HCT116 (cell line): ENCODE measurements around the gene STRA8. TPM values are rescaled to one million over a fixed set of nuclear protein-coding genes. Genes with fewer than 3 reads are reported as not detected.

Source experiments
- ATAC-seq: fragments of 200-7000 bp; cut with Tn5 transposase; 2 replicates; pipeline ENCODE4 v1.9.1; 2020; ENCODE audit warnings: mild to moderate bottlenecking, moderate library complexity
- BruUV-seq: library from RNA; stranded (reverse); fragments of 400-500 nt; replicated peaks from 2 replicates; lab custom pipeline; 2021; lab: Mats Ljungman, UMichigan
- CTCF ChIA-PET: fragments of 300-600 bp; sonication (Branson Sonifier 250); formaldehyde crosslinking; loops from one replicate; lab custom pipeline; 2021; ENCODE audit warnings: antibody characterized with exemption; lab: Charles Lee
- POLR2A ChIA-PET: fragments of 300-600, 350-600 bp; sonication (Branson Sonifier 250); formaldehyde crosslinking; loops from one replicate; lab custom pipeline; 2021; ENCODE audit warnings: antibody characterized with exemption; lab: Charles Lee
- RAD21 ChIA-PET, 2 experiments: fragments of 300-600 bp; sonication (Branson Sonifier 250); formaldehyde crosslinking; loops; one replicate each; lab custom pipeline; 2023; ENCODE audit warnings: low total read pairs in 2 of 2; ENCODE audit not compliant: uncharacterized antibody in 2 of 2, unreplicated experiment in 2 of 2, low non-redundant PET in 1 of 2; lab: Charles Lee
- DNase-seq: peaks from one replicate; pipeline ENCODE4 v3.0.0-alpha.2; 2010; ENCODE audit warnings: low read depth, low spot score
- H2AFZ ChIP-seq: fragments of 200-600 bp; shearing (Covaris generic), sonication (generic); 2 replicates; pipeline ENCODE4 v1.6.1; 2017; ENCODE audit warnings: low read depth, mixed run types, mixed read lengths, antibody characterized with exemption, low read length; ENCODE audit not compliant: poor library complexity, severe bottlenecking
- H3K27ac ChIP-seq: 2 replicates; pipeline ENCODE4 v1.5.1; 2012; ENCODE audit warnings: low read depth, low read length
- H3K27me3 ChIP-seq: fragments of 200-600 bp; sonication (generic); 2 replicates; pipeline ENCODE4 v1.6.1; 2016; ENCODE audit warnings: mixed run types, low read length, mixed read lengths; ENCODE audit not compliant: insufficient read depth
- H3K36me3 ChIP-seq, 2 experiments: fragments of 200-500 bp in 1 of 2; fragments of 200-600 bp in 1 of 2; sonication (Bioruptor generic) in 1 of 2; sonication (generic) in 1 of 2; 2 replicates each; pipeline versions ENCODE4 v1.5.1 to v1.6.1; 2014 to 2016; ENCODE audit warnings: low read length in 2 of 2, inconsistent platforms in 1 of 2, mixed read lengths in 1 of 2, mixed run types in 1 of 2; ENCODE audit not compliant: insufficient read depth in 2 of 2, control insufficient read depth in 1 of 2
- H3K4me1 ChIP-seq, 2 experiments: fragments of 200-600 bp in 1 of 2; sonication (generic) in 1 of 2; 2 replicates each; pipeline versions ENCODE4 v1.5.1 to v1.6.1; 2012 to 2017; ENCODE audit warnings: low read length in 2 of 2, inconsistent platforms in 1 of 2, mild to moderate bottlenecking in 1 of 2, mixed read lengths in 1 of 2, mixed run types in 1 of 2, moderate library complexity in 1 of 2; ENCODE audit not compliant: insufficient read depth in 2 of 2, control insufficient read depth in 1 of 2
- H3K4me2 ChIP-seq: fragments of 200-600 bp; sonication (generic); 2 replicates; pipeline ENCODE4 v1.6.1; 2017; ENCODE audit warnings: mixed run types, low read length, mixed read lengths
- H3K4me3 ChIP-seq, 2 experiments: fragments of 200-600 bp in 1 of 2; sonication (generic) in 1 of 2; replicated peaks in 1 of 2; 2 replicates each; pipeline ENCODE4 v1.5.1; 2011 to 2016; ENCODE audit warnings: low read length in 2 of 2, control low read depth in 1 of 2, low read depth in 1 of 2, mild to moderate bottlenecking in 1 of 2, mixed read lengths in 1 of 2, mixed run types in 1 of 2
- H3K79me2 ChIP-seq: fragments of 200-600 bp; sonication (generic); 2 replicates; pipeline ENCODE4 v1.6.1; 2017; ENCODE audit warnings: mild to moderate bottlenecking, mixed run types, low read length, moderate library complexity, mixed read lengths; ENCODE audit not compliant: insufficient read depth
- H3K9ac ChIP-seq: fragments of 200-600 bp; sonication (generic); 2 replicates; pipeline ENCODE4 v1.6.1; 2016; ENCODE audit warnings: low read length, mixed read lengths
- H3K9me2 ChIP-seq: fragments of 200-600 bp; sonication (generic), shearing (Covaris generic); 2 replicates; pipeline ENCODE4 v1.6.1; 2017; ENCODE audit warnings: mixed run types, mild to moderate bottlenecking, moderate library complexity; ENCODE audit not compliant: insufficient read depth
- H3K9me3 ChIP-seq, 2 experiments: fragments of 200-500 bp in 1 of 2; fragments of 200-600 bp in 1 of 2; sonication (Bioruptor generic) in 1 of 2; sonication (generic) in 1 of 2; 2 replicates each; pipeline ENCODE4 v1.6.1; 2014 to 2017; ENCODE audit warnings: low read length in 2 of 2, mixed read lengths in 2 of 2, inconsistent platforms in 1 of 2, low read depth in 1 of 2, mild to moderate bottlenecking in 1 of 2, mixed run types in 1 of 2, moderate library complexity in 1 of 2; ENCODE audit not compliant: control insufficient read depth in 1 of 2, insufficient read depth in 1 of 2
- H4K20me1 ChIP-seq: fragments of 200-600 bp; sonication (generic), shearing (Covaris generic); 2 replicates; pipeline ENCODE4 v1.6.1; 2017; ENCODE audit warnings: mixed run types, mild to moderate bottlenecking, moderate library complexity; ENCODE audit not compliant: insufficient read depth
- FOSL1 ChIP-seq: IDR thresholded peaks from 2 replicates; pipeline ENCODE4 v1.6.1; 2012; ENCODE audit warnings: low read depth
- JUND ChIP-seq: IDR thresholded peaks from 2 replicates; pipeline ENCODE4 v1.6.1; 2012
- ZFX ChIP-seq: fragments of 450-650 bp; IDR thresholded peaks from 2 replicates; pipeline ENCODE4 v1.6.1; 2017
- intact Hi-C: fragments of 100-400 bp; cut with micrococcal nuclease; formaldehyde crosslinking; loops from 2 replicates; pipeline ENCODE4 v1.10.0; 2022
- total RNA-seq: library from RNA; stranded (reverse); gene quantifications from one replicate; pipeline ENCODE4 v1.2.1, GENCODE V29; 2021; ENCODE audit not compliant: unreplicated experiment

STRA8 gene
- total RNA-seq, 1 experiment from 2014 or later: not detected

DNA sequence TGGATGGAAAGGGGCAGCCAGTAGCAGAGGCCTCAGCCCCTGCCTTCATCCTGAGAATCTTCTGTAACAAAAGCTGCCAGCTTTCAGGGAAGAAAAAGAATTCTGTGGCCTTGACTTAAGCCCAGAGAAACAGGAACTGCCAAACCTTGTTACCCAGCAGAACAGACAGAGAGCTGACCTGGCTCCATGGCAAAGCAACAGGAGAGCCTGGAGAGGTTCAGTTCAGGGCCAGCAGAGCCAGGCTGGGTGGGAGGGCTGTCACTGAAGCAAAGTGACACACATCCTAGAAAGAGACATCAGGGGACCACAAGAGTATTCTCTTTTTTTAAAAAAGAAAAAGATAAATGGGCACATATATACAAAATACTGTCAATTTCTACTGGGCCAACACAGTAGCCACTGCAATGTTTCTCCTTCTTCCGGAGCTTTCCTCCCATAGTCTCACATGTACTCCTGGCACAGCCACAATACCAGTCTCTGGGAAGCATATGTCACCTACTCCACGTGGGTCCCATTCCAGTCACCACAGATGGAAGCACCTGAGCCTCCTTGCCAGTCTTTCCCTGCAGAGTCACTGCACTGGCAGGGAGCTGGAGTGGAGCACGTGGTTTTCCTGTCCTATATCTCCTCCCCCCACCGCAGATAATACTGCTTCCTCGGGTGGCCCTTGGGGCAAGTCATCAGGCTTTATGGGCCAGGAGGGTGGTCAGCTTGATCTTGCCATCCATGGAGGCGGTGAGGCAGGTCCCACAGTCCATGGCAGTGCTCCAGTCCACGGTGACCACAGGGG lies 48.0 kb upstream of the STRA8 start:
- no peak for ATAC-seq
- no TSS peak for BruUV-seq

DNA sequence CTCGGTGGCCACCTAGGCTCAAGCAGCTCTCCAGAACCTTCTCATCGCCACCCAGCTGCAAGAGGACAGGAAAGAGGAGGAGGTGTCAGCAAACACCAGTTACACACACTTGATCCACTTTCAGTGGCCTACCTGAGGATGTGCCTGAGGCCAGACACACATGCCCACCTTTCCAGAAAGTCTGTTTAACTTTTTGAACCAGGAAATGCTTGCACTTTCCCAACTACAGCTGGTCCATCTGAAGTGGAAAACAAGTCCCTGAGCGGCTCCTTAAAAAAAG lies 47.4 kb upstream of the STRA8 start:
- ChIA-PET RAD21 (no interaction called here), CTCF (no interaction called here), POLR2A (no interaction called here)
- Histone ChIP-seq H3K9me3 (peaks cover 0 to 4% of the 10 kb centered on the region in 2 experiments; a peak in 1 of 4 replicates), H3K27ac (no peak overlapping the region), H3K4me1 (no peaks in the 10 kb centered on the region), H3K27me3 (no peaks in the 10 kb centered on the region), H4K20me1 (no peaks in the 10 kb centered on the region), H2AFZ (no peak overlapping the region), H3K4me3 (no peak overlapping the region), H3K79me2 (no peaks in the 10 kb centered on the region), H3K9me2 (no peaks in the 10 kb centered on the region), H3K36me3 (no peaks in the 10 kb centered on the region), H3K4me2 (no peak overlapping the region), H3K9ac (no peak overlapping the region)
- ATAC-seq (no peak), DNase-seq (no peak)
- no TSS peak for BruUV-seq
- TF ChIP-seq JUND (no peak), FOSL1 (no peak)
- intact Hi-C loops: no loop called here

More for the DNA sequence above, 48.0 kb upstream of the STRA8 start:
- no peak overlapping the region for H3K4me2 ChIP-seq
- H3K27ac ChIP-seq: no peak overlapping the region
- no peak for DNase-seq
- H3K79me2 ChIP-seq: no peaks in the 10 kb centered on the region
- POLR2A ChIA-PET: no interaction called here
- TF ChIP-seq FOSL1 (no peak), ZFX (no peak)
- intact Hi-C loops: no loop called here
- no peaks in the 10 kb centered on the region for H3K27me3 ChIP-seq
- no peaks in the 10 kb centered on the region for H3K36me3 ChIP-seq
- H3K9me2 ChIP-seq: no peaks in the 10 kb centered on the region
- peaks cover 0 to 9% of the 10 kb centered on the region in 2 experiments; a peak in 1 of 4 replicates for H3K9me3 ChIP-seq
- H3K9ac ChIP-seq: no peak overlapping the region
- CTCF ChIA-PET: no interaction called here
- no peak overlapping the region for H3K4me3 ChIP-seq
- H3K4me1 ChIP-seq: no peaks in the 10 kb centered on the region
- H4K20me1 ChIP-seq: no peaks in the 10 kb centered on the region
- H2AFZ ChIP-seq: no peak overlapping the region
- RAD21 ChIA-PET: no interaction called here
